Retinal pigment epithelial cell (primary cell): ENCODE measurements around the gene SLFN14.
"Not testable (repeated sequence)": the region's sequence is repeated elsewhere in the genome, so short reads cannot be mapped to it uniquely, and the experiment has no call there.

Source experiments
- DNase-seq: peaks from one replicate; pipeline ENCODE4 v3.0.0-alpha.2; 2010; ENCODE audit warnings: low read depth
- H3K4me3 ChIP-seq: 2 replicates; pipeline ENCODE4 v1.5.1; 2011; ENCODE audit warnings: mild to moderate bottlenecking, low read length, control low read depth, moderate library complexity
- TF ChIP-seq, protein P1 (sequence below): conservative IDR thresholded peaks from 2 replicates; pipeline ENCODE4 v1.5.1; 2011; ENCODE audit warnings: low read depth, low read length, control low read depth, inconsistent platforms

Gene SLFN14

DNA sequence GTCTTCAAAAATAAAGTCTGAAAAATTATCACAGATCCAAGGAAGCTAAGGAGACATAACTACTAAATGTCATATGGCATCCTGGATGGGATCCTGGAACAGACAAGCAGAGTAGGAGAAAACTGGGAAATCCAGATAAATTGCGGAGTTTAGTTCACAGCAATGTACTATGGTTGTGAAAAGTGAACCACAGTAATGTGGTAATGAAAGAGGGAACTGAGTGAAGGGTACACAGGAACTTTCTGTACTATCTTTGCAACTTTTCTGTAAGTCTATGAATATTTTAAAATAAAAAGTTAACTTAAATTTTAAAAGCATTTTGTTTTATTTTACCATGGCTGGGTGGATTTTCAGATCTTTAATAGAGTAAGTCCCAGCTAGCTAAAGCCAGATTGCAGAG lies 39.5 kb downstream of the SLFN14 start:
- no peak for DNase-seq
- TF ChIP-seq, protein P1, sequence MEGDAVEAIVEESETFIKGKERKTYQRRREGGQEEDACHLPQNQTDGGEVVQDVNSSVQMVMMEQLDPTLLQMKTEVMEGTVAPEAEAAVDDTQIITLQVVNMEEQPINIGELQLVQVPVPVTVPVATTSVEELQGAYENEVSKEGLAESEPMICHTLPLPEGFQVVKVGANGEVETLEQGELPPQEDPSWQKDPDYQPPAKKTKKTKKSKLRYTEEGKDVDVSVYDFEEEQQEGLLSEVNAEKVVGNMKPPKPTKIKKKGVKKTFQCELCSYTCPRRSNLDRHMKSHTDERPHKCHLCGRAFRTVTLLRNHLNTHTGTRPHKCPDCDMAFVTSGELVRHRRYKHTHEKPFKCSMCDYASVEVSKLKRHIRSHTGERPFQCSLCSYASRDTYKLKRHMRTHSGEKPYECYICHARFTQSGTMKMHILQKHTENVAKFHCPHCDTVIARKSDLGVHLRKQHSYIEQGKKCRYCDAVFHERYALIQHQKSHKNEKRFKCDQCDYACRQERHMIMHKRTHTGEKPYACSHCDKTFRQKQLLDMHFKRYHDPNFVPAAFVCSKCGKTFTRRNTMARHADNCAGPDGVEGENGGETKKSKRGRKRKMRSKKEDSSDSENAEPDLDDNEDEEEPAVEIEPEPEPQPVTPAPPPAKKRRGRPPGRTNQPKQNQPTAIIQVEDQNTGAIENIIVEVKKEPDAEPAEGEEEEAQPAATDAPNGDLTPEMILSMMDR, result no peak
- no peak overlapping the region for H3K4me3 ChIP-seq

DNA sequence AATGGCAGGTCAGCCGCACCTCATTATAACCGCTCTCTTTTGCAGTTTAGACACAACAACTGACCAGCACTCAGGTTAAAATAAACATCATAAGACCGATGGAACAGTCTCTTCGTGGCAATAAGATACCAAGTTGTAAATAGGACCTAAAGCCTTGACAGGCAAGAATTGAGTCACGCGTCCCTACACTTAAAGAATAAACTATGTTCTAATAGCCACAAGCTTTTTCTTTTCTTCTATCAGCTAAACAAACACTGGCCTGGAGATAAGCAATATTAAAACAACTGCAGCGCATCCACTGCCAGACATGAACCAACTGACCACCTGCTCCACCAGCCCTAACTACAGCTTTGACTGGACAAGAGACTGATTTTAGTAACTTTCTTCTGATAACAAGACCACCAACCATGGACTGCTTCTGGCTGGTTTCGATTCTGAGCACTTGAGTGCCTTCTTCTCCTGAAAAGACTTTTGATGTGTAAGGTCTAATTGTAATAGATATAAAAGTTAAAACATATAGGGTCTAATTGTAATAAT lies 40.6 kb downstream of the SLFN14 start:
- no peak for DNase-seq
- TF ChIP-seq, protein P1, result no peak
- no peak overlapping the region for H3K4me3 ChIP-seq

DNA sequence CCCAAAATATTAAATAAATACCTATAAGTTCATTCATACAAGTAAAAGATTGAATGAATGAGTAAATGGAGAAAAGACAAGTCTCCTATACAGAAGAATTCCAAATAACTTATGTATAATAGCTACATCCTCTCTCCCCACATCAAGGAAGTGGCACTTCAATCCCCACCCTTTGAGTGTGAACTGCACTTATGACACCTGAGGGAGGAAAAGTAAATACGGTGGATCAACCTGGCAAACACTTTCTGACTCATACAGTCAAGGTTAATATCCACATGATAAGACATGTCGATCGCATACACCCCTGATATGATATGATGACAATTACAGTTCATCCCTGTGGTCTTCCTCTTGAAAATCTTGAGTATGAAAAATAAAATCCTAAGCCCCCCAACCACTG lies 41.2 kb downstream of the SLFN14 start:
- TF ChIP-seq, protein P1, result no peak
- H3K4me3 ChIP-seq, result no peak overlapping the region
- DNase-seq, result no peak

DNA sequence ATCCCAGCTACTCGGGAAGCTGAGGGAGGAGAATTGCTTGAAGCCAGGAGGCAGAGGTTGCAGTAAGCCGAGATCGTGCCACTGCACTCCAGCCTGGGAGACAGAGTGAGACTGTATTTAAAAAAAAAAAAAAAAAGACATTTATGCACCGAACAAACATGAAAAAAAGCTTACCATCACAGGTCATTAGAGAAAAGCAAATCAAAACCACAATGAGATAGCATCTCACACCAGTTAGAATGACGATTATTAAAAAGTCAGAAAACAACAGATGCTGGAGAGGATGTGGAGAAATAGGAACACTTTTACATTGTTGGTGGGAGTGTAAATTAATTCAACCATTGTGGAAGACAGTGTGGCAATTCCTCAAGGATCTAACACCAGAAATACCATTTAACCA lies 42.2 kb downstream of the SLFN14 start:
- H3K4me3 ChIP-seq, DNase-seq: not testable (repeated sequence)

DNA sequence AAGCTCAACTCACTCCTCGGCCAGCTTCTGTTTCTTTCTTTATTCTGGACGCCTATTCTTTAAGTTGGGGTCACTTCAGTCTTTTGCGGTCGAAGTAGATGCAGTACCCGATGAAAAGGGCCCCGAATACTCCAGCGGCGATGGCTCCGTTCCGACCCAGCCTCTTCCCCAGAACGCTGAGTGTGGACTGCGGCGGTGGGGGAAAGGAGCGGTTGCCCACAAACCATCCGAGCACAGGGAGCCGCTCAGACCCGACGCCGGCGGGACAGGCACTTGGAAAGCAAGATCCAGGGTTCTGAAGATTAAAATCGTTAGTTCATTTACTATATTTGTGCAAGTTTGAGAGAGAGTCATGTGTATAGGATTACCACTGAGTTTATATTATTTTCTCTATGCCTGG lies 45.6 kb downstream of the SLFN14 start:
- TF ChIP-seq, protein P1, result no peak

DNA sequence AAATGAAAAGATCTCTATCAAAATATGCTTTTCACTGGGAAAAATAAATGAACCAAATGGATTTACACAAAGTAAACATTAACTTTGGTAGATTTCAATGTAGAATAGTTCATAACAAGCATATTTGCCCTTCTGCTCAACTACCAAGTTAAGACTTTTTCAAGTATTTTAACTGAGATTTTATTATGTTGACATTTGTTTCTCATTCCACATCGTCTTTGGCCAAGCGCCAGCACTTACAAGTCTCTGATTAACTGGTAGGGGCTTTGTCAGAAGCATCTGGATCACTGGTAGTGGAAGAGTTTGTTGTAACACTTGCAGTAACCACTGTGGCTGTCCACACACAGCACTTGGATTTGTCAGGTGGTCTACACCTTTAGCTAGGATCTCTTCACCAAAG lies 46.1 kb downstream of the SLFN14 start:
- H3K4me3 ChIP-seq, result no peak overlapping the region
- TF ChIP-seq, protein P1, result no peak
- DNase-seq, result no peak

More for the DNA sequence above, 45.6 kb downstream of the SLFN14 start:
- no peak overlapping the region for H3K4me3 ChIP-seq
- no peak for DNase-seq
